Neutrophil (primary cell): ENCODE data around the gene CDC42EP3.
A peak's percentile ranks its signal among the peaks of the same experiment; 100 is the strongest.

Source experiments
- H3K27ac ChIP-seq: fragments of 200-600 bp; sonication (generic); 2 replicates; pipeline ENCODE4 v1.5.1; 2016; ENCODE audit warnings: mild to moderate bottlenecking, moderate library complexity
- H3K27me3 ChIP-seq: fragments of 200-600 bp; sonication (generic); 2 replicates; pipeline ENCODE4 v1.6.0; 2016; ENCODE audit warnings: mild to moderate bottlenecking
- H3K36me3 ChIP-seq: fragments of 200-600 bp; sonication (generic); 2 replicates; pipeline ENCODE4 v1.5.1; 2017
- H3K4me1 ChIP-seq, 2 experiments: fragments of 200-600 bp in 1 of 2; sonication (generic) in 1 of 2; 1 replicate in 1 of 2; 2 replicates in 1 of 2; pipeline versions ENCODE4 v1.5.1 to v1.6.1; 2013 to 2016; ENCODE audit warnings: low read depth in 1 of 2, low read length in 1 of 2, mild to moderate bottlenecking in 1 of 2, moderate library complexity in 1 of 2; ENCODE audit not compliant: control insufficient read depth in 1 of 2, insufficient read depth in 1 of 2
- H3K4me3 ChIP-seq, 2 experiments: fragments of 200-600 bp in 1 of 2; sonication (generic) in 1 of 2; 1 replicate in 1 of 2; 2 replicates in 1 of 2; pipeline ENCODE4 v1.5.1; 2013 to 2016; ENCODE audit warnings: low read depth in 1 of 2, low read length in 1 of 2, mild to moderate bottlenecking in 1 of 2, moderate library complexity in 1 of 2
- H3K9me3 ChIP-seq: fragments of 200-600 bp; sonication (generic); 2 replicates; pipeline ENCODE4 v1.5.1; 2016
- CTCF ChIP-seq: fragments of 200-600 bp; sonication (generic); IDR thresholded peaks from 2 replicates; pipeline ENCODE4 v1.5.1; 2016; ENCODE audit warnings: antibody characterized with exemption

Gene CDC42EP3

GRCh38 chr2:37706334-37707183 is 35.1 kb upstream of the CDC42EP3 start:
- TF ChIP-seq CTCF = no peak
- H3K27ac ChIP-seq = peak overlapping the region; percentile 6

GRCh38 chr2:37705191-37705590 is 33.7 kb upstream of the CDC42EP3 start:
- H3K4me3 ChIP-seq = no peak overlapping the region
- no peak overlapping the region for H3K27ac ChIP-seq
- no peak for TF ChIP-seq CTCF

More at GRCh38 chr2:37706334-37707183, 35.1 kb upstream of the CDC42EP3 start:
- Histone ChIP-seq H3K4me3 (no peak overlapping the region), H3K27me3 (no peaks in the 10 kb centered on the region), H3K36me3 (no peaks in the 10 kb centered on the region), H3K9me3 (no peaks in the 10 kb centered on the region), H3K4me1 (peaks cover 0 to 5% of the 10 kb centered on the region in 2 experiments)

GRCh38 chr2:37698931-37699481 is 27.6 kb upstream of the CDC42EP3 start:
- no peaks in the 10 kb centered on the region for H3K36me3 ChIP-seq
- no peak overlapping the region for H3K27ac ChIP-seq
- TF ChIP-seq CTCF = no peak
- H3K4me1 ChIP-seq = no peaks in the 10 kb centered on the region
- no peaks in the 10 kb centered on the region for H3K27me3 ChIP-seq
- no peak overlapping the region for H3K4me3 ChIP-seq
- no peaks in the 10 kb centered on the region for H3K9me3 ChIP-seq

More at GRCh38 chr2:37705191-37705590, 33.7 kb upstream of the CDC42EP3 start:
- Histone ChIP-seq H3K27me3 (no peaks in the 10 kb centered on the region), H3K9me3 (no peaks in the 10 kb centered on the region), H3K4me1 (no peaks in the 10 kb centered on the region), H3K36me3 (no peaks in the 10 kb centered on the region)

- TF ChIP-seq CTCF = no peak
- H3K27ac ChIP-seq = no peak overlapping the region
- no peak overlapping the region for H3K4me3 ChIP-seq
- no peaks in the 10 kb centered on the region for H3K4me1 ChIP-seq
- no peaks in the 10 kb centered on the region for H3K36me3 ChIP-seq
- no peaks in the 10 kb centered on the region for H3K9me3 ChIP-seq
- no peaks in the 10 kb centered on the region for H3K27me3 ChIP-seq
These were observed 23.9 kb upstream of the CDC42EP3 start for GRCh38 chr2:37695336-37695735.

- no peaks in the 10 kb centered on the region for H3K4me1 ChIP-seq
- H3K27me3 ChIP-seq = no peaks in the 10 kb centered on the region
- no peaks in the 10 kb centered on the region for H3K9me3 ChIP-seq
- no peak for TF ChIP-seq CTCF
- no peak overlapping the region for H3K4me3 ChIP-seq
- no peak overlapping the region for H3K27ac ChIP-seq
- no peaks in the 10 kb centered on the region for H3K36me3 ChIP-seq
These were observed 21.3 kb upstream of the CDC42EP3 start for GRCh38 chr2:37692711-37693110.
